GM21723 (cell line): Measurements from ENCODE around the gene PDE6A.
"Not testable (repeated sequence)": the region's sequence is repeated elsewhere in the genome, so short reads cannot be mapped to it uniquely, and the experiment has no call there.

Experiments
- ATAC-seq: cut with Tn5 transposase; IDR thresholded peaks from one replicate; pipeline ENCODE4 v1.9.1; 2021; ENCODE audit warnings: mild to moderate bottlenecking, moderate library complexity; ENCODE audit not compliant: unreplicated experiment

PDE6A gene

GRCh38 chr5:149898811-149899210, 45.8 kb downstream of the PDE6A start:
- ATAC-seq: no peak

GRCh38 chr5:149895416-149896345, 48.9 kb downstream of the PDE6A start:
- ATAC-seq: no peak

DNA sequence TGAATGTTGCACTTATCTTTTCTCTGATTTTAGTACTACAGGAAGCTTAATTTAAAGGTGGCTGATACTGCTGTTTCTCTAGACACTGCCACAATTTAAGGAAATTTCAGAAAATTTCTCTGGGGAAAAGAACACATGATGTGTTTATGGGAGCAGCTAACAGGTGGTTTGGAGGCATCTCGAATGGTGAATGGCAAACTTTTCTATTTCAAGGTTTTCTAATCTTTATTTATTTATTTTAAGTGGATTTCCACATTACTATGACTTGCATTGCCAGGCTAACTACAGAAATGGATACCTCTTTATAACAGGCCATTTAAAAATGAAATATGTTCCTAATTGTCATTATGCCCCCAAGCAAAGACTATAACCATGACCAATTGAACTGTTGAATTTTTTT, 50.4 kb downstream of the PDE6A start:
- ATAC-seq: no peak

DNA sequence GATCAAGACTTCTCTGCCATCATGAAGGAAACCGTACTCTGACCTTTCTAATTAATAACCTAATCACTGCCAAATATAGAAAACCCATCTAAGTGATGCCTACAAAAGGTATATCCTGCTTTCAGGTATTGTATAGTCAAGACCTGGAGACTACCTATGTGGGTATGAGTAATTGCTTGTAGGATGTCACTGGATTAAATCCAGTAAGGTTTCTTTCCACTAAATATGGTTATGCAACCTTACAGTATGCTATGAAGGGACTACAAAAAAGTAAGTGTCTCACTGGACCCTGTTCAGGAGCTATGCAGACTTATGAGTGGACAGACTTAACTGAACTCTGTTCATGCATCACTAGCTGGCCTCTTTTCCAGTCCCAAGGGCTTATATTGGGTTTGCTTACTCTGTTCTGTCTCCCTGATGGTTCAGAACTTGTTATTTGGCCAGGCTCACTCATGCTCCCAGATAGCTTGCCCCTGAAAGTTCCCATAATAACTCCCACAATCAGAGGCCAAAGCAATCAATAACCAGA, 51.1 kb downstream of the PDE6A start:
- no peak for ATAC-seq

DNA sequence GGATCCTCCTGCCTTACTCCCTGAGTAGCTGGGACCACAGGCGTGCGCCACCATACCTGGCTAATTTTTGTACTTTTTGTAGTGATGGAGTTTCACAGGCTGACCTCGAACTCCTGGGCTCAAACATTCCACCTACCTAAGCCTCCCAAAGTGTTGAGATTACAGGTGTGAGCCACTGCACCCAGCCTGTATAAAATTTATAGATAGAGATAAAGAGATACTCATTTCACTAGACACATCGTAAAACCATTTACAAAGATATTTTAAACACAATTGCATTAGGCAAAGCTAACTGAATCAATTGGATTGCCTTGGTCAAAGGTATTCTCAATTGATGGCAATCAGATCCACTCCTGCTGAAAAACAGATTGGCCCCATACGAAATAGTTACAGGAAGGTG, 52.0 kb downstream of the PDE6A start:
- no peak for ATAC-seq

DNA sequence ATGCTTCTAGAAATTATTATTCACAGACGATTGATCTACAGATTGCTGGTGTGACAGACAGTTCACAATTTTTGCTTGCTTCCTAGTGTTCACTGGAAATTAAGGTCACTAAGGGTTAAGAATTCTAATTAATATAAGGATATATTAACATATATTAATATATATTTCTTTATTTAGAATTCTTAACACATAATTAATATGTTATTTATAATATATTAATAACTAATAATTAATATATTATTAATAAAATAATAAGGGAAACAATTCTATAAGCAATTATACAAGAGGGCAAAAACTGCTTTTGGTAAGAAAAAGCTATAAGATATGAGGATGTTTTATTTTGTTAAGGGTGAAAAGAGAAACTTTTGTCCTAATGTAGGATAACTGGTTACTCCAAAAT, 56.3 kb downstream of the PDE6A start:
- ATAC-seq: no peak

- ATAC-seq: no peak
These were observed 56.9 kb downstream of the PDE6A start for GRCh38 chr5:149887622-149888183.

GRCh38 chr5:149886692-149887470, 57.7 kb downstream of the PDE6A start:
- ATAC-seq: no peak

- ATAC-seq: no peak
These were observed 58.5 kb downstream of the PDE6A start for GRCh38 chr5:149886060-149886459.

- ATAC-seq: no peak
These were observed 59.1 kb downstream of the PDE6A start for GRCh38 chr5:149885513-149885912.

DNA sequence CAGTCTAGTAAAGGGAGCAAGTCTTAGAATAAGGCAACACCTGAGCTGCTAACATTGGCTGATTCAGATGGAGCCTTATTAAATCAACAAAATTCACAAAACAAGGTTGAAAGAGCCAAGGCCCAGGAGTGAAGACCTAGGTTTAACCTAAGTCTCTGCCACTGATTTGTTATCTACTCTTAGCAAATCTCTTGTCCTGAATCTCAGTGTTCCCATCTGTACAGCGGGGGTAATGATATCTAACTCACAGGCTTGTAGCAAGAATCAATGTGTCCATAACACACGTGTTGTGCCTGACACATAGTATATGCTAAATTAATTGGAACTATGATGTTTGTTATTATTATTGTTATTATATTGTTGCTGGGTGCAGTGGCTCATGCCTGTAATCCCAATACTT, 61.0 kb downstream of the PDE6A start:
- ATAC-seq: no peak

- ATAC-seq: not testable (repeated sequence)
These were observed 62.0 kb downstream of the PDE6A start for GRCh38 chr5:149882633-149883032.

- no peak for ATAC-seq
These were observed 62.7 kb downstream of the PDE6A start for GRCh38 chr5:149881874-149882273.

- ATAC-seq: no peak
These were observed 63.4 kb downstream of the PDE6A start for GRCh38 chr5:149881069-149881622.

DNA sequence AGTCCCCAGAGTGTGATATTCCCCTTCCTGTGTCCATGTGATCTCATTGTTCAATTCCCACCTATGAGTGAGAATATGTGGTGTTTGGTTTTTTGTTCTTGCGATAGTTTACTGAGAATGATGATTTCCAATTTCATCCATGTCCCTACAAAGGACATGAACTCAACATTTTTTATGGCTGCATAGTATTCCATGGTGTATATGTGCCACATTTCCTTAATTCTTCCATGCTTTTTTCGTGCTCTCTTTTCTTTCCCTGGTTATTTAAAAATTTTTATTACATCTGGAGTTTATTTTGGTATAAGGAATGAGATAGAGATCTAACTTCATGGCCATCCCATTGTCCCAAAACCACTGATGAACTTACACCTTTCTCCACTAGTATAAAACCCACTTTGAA, 65.0 kb downstream of the PDE6A start:
- not testable (repeated sequence) for ATAC-seq

DNA sequence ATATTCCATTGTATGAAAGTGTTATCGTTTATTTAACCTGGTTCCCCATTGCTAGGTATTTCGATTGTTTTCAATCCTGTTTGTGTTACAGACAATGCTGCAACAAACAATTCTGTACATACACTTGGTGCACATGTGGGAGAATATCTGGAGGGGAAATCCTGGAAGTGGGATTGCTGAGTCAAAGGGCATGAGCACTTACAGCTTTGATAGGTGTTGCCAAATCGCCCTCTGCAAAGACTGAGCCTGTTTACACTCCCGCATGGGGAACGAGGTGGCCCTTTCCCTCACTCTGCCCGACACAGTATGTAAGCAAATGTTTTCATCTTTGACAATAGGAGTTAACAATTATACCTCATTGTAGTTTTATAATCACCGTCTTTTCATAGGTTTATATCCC, 66.2 kb downstream of the PDE6A start:
- ATAC-seq: no peak

DNA sequence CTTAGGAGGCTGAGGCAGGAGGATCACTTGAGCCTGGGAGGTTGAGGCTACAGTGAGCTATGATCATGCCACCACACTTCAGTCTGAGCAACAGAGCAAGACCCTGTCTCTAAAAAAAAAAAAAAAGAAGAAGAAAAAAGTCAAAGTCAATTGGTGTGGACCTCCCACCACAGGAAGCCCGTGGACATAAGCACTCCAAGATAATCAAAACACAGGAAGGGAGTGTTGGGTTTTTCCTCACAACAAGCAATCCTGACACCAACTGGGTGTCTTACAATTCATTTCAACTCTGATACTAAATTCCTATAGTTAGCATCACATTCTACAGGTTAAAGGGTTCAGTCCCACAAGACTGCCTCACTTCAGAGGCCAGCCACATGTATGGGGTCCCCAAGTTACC, 70.7 kb downstream of the PDE6A start:
- ATAC-seq: no peak

DNA sequence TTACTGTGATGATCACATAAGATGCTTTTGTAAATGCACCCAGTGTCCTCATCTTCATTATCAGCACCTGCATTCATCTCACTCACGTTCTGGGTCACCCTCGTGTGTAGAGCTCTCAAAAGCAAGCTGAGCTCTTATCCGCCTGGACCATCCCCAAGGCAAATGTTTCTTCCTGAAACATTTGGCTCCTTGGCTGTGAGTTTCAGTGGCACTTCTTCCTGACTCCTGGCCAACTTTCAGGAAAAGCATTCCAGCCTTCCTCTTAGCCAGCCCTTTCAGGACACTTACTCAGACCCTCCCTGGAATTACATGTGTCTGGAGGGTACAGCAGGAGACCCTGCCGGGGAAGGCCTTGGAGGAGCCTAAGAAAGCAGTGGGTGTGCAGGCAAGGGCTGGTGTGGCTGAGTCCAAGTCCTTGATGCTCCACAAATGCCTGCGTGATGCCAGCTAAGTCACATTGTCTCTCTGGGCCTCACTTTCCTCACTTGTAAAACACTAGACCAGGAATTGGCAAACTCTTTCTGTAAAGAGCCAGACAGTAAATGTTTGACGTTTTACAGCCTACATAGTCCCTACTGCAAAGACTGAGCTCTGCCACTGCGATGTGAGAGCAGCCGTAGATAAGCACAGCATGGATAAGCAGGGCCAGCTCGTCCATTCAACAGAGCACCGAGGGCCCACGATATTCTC, 72.1 kb downstream of the PDE6A start:
- no peak for ATAC-seq

DNA sequence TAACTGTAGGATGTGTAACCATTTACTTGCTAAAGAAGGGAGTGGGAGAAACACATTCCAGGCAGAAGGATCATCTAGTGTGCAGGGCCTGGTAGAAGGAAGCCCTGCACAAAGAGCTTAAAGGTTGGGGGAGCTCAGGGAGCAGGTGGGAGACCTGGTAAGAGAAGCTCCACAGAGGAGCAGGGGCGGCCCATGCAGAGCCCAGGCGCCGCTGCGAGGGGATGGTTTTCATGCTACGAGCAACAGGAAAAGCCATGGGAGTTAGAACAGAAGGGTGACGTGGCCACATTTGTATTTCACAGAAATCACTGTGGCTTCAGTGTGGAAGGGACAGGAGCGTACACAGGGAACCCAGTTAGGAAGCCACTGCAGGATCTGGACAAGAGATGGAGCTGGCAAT, 73.1 kb downstream of the PDE6A start:
- no peak for ATAC-seq

DNA sequence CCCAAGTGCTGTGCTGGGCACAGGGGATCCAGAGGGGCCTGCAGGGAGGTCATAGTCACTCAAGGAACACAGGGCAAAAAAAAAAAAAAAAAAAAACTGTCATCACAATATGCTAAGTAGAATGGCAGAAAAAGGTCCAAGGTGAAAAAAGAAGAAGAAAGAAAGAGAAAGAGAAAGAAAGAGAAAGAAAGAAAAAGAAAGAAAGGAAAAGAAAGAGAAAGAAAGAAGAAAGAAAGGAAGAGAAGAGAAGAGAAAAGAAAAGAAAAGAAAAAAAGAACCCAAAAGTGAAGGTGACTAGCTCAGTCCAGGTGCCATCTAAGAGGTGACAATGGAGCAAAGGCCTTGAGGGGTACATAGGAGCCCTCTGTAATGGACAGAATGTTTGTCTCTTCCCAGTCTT, 73.9 kb downstream of the PDE6A start:
- no peak for ATAC-seq

- ATAC-seq: no peak
These were observed 74.4 kb downstream of the PDE6A start for GRCh38 chr5:149870232-149870631.
